ENCODE measurements around the gene TGFB1.
A peak's percentile ranks its signal among the peaks of the same experiment; 100 is the strongest.

TGFB1 gene

GRCh38 chr19:41321204-41321599 lies 32.5 kb downstream of the TGFB1 start:
- DNase-seq (ENCODE audit: low read depth), result no peak

GRCh38 chr19:41320568-41320967 lies 33.2 kb downstream of the TGFB1 start:
- no peak for DNase-seq (ENCODE audit: low read depth)

- DNase-seq (ENCODE audit: low read depth), result no peak
Measured at GRCh38 chr19:41320185-41320518, 33.6 kb downstream of the TGFB1 start.

GRCh38 chr19:41319500-41320184 lies 34.1 kb downstream of the TGFB1 start:
- DNase-seq (ENCODE audit: low read depth), result no peak

GRCh38 chr19:41318696-41319499 lies 34.8 kb downstream of the TGFB1 start:
- DNase-seq (ENCODE audit: low read depth), result no peak

- DNase-seq (ENCODE audit: low read depth), result no peak
Measured at GRCh38 chr19:41316306-41316920, 37.3 kb downstream of the TGFB1 start.

- no peak for DNase-seq (ENCODE audit: low read depth)
Measured at GRCh38 chr19:41311613-41312012, 42.1 kb downstream of the TGFB1 start.

- DNase-seq (ENCODE audit: low read depth), result no peak
Measured at GRCh38 chr19:41311072-41311471, 42.6 kb downstream of the TGFB1 start.

- peak; percentile 73 for DNase-seq (ENCODE audit: low read depth)
Measured at GRCh38 chr19:41310033-41310831, 43.5 kb downstream of the TGFB1 start, which contains the start of gene CCDC97. Gene CCDC97 (plus strand): TSS chr19:41310172. CDS start chr19:41310311, 139 bp downstream.

GRCh38 chr19:41309180-41310032 lies 44.3 kb downstream of the TGFB1 start:
- DNase-seq (ENCODE audit: low read depth), result no peak

GRCh38 chr19:41308450-41309179 lies 45.1 kb downstream of the TGFB1 start:
- peak; percentile 66 for DNase-seq (ENCODE audit: low read depth)

GRCh38 chr19:41307954-41308449 lies 45.7 kb downstream of the TGFB1 start:
- no peak for DNase-seq (ENCODE audit: low read depth)

GRCh38 chr19:41307090-41307875 lies 46.4 kb downstream of the TGFB1 start:
- DNase-seq (ENCODE audit: low read depth), result no peak

- no peak for DNase-seq (ENCODE audit: low read depth)
Measured at GRCh38 chr19:41305927-41306793, 47.6 kb downstream of the TGFB1 start.

GRCh38 chr19:41304706-41305483 lies 48.8 kb downstream of the TGFB1 start:
- DNase-seq (ENCODE audit: low read depth), result no peak

- no peak for DNase-seq (ENCODE audit: low read depth)
Measured at GRCh38 chr19:41303954-41304353, 49.8 kb downstream of the TGFB1 start.

- no peak for DNase-seq (ENCODE audit: low read depth)
Measured at GRCh38 chr19:41302624-41303351, 50.9 kb downstream of the TGFB1 start.
